ENCODE measurements around the gene SLC9A4. TPM values are rescaled to one million over a fixed set of nuclear protein-coding genes. Genes with fewer than 3 reads are reported as not detected.
A peak's percentile ranks its signal among the peaks of the same experiment; 100 is the strongest.

The SLC9A4 gene
- total and polyA plus RNA-seq, 2 donors (not counting 1 experiment from before 2014, with no cell fraction given) = 0.20 TPM; not detected in 1

DNA sequence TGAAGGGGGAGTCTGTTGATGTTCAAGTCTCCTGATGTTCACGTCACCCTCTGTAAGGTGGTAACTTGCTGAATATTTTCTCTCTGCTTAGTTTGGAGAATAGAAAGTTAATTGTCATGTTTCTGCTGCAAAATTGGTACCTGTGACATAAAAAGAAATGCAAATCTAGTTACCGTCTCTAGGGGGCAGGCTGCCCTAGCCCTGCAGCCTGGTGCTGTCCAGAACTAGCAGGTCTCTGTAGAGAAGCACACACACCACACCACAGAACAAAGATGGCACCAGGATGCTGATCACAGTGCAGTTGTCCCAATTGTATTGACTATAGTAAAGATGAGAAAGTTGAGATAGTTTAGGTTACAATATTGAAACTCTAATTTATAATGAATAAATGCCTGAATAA is 47.0 kb downstream of the SLC9A4 start:
- 32% methylated on average over 2 of the region's 2 CpGs for WGBS (ENCODE audit: insufficient coverage)
- no peak for TF ChIP-seq EZH2 (IDR thresholded peaks at IDR 0.05; ENCODE audit: borderline replicate concordance, insufficient read depth, low read depth, low read length, poor library complexity, severe bottlenecking)
- TF ChIP-seq, protein P1, sequence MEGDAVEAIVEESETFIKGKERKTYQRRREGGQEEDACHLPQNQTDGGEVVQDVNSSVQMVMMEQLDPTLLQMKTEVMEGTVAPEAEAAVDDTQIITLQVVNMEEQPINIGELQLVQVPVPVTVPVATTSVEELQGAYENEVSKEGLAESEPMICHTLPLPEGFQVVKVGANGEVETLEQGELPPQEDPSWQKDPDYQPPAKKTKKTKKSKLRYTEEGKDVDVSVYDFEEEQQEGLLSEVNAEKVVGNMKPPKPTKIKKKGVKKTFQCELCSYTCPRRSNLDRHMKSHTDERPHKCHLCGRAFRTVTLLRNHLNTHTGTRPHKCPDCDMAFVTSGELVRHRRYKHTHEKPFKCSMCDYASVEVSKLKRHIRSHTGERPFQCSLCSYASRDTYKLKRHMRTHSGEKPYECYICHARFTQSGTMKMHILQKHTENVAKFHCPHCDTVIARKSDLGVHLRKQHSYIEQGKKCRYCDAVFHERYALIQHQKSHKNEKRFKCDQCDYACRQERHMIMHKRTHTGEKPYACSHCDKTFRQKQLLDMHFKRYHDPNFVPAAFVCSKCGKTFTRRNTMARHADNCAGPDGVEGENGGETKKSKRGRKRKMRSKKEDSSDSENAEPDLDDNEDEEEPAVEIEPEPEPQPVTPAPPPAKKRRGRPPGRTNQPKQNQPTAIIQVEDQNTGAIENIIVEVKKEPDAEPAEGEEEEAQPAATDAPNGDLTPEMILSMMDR (IDR thresholded peaks at IDR 0.05) = peak; percentile 42
- Mint-ChIP-seq H3K9me3 (ENCODE audit: insufficient read depth) (no peaks in the 10 kb centered on the region), H3K27ac (no peak overlapping the region), H3K4me3 (no peak overlapping the region), H3K27me3 (peaks cover 19% of the 10 kb centered on the region), H3K4me1 (no peaks in the 10 kb centered on the region)
- Histone ChIP-seq H3K4me1 (ENCODE audit: control insufficient read depth in 2 of 2, insufficient read depth in 2 of 2, low read length in 2 of 2) (no peaks in the 10 kb centered on the region), H3K4me3 (ENCODE audit: control extremely low read depth in 1 of 5, extremely low read depth in 1 of 5, insufficient read depth in 1 of 5, low read depth in 2 of 5, low read length in 4 of 5) (no peak overlapping the region), H3K9me3 (ENCODE audit: control extremely low read depth in 1 of 3, control insufficient read depth in 2 of 3, insufficient read depth in 1 of 3, low read length in 2 of 3) (no peaks in the 10 kb centered on the region), H3K79me2 (ENCODE audit: control insufficient read depth, insufficient read depth, low read length) (no peaks in the 10 kb centered on the region), H4K20me1 (ENCODE audit: control insufficient read depth, insufficient read depth, low read length, poor library complexity, severe bottlenecking) (no peaks in the 10 kb centered on the region), H3K9ac (ENCODE audit: low read length) (no peak overlapping the region), H3K27ac (ENCODE audit: low read length in 2 of 2) (no peak overlapping the region), H3K4me2 (replicated peaks; ENCODE audit: low read depth, low read length, poor library complexity, severe bottlenecking) (no peak overlapping the region), H3K27me3 (replicated peaks in 1 of 4; ENCODE audit: control extremely low read depth in 1 of 4, control insufficient read depth in 3 of 4, insufficient read depth in 4 of 4, low read length in 3 of 4) (peaks cover 0 to 4% (median 0%) of the 10 kb centered on the region in 4 experiments), H3K36me3 (replicated peaks in 1 of 2; ENCODE audit: control extremely low read depth in 1 of 2, control insufficient read depth in 1 of 2, extremely low read depth in 1 of 2, insufficient read depth in 2 of 2, low read length in 1 of 2) (no peaks in the 10 kb centered on the region), H2AFZ (ENCODE audit: insufficient read depth, low read depth, low read length, poor library complexity, severe bottlenecking) (no peak overlapping the region)
- intact Hi-C loops (cut with micrococcal nuclease) = no loop called here
- ATAC-seq (ENCODE audit: low read depth) (no peak), DNase-seq (peak; percentile 14)
- ChIA-PET POLR2A (no interaction called here), CTCF (no interaction called here)

- ATAC-seq (ENCODE audit: low read depth) = no peak
- ChIA-PET CTCF (interaction anchor here (0.7 kb wide), 1 partner anchor 206 kb away, joined by 4 read pairs; no protein-coding TSS in a partner anchor), POLR2A (no interaction called here)
- H4K20me1 ChIP-seq (ENCODE audit: control insufficient read depth, insufficient read depth, low read length, poor library complexity, severe bottlenecking) = no peaks in the 10 kb centered on the region
- Mint-ChIP-seq H3K9me3 (ENCODE audit: insufficient read depth) (no peaks in the 10 kb centered on the region), H3K4me1 (no peaks in the 10 kb centered on the region), H3K4me3 (no peak overlapping the region), H3K27me3 (peaks cover 19% of the 10 kb centered on the region), H3K27ac (no peak overlapping the region)
- H3K9ac ChIP-seq (ENCODE audit: low read length) = no peak overlapping the region
- H3K4me2 ChIP-seq (replicated peaks; ENCODE audit: low read depth, low read length, poor library complexity, severe bottlenecking) = no peak overlapping the region
- no peak overlapping the region for H2AFZ ChIP-seq (ENCODE audit: insufficient read depth, low read depth, low read length, poor library complexity, severe bottlenecking)
- no peak for TF ChIP-seq EZH2 (IDR thresholded peaks at IDR 0.05; ENCODE audit: borderline replicate concordance, insufficient read depth, low read depth, low read length, poor library complexity, severe bottlenecking)
- TF ChIP-seq, protein P1 (IDR thresholded peaks at IDR 0.05) = no peak
- no peaks in the 10 kb centered on the region for H3K36me3 ChIP-seq (replicated peaks in 1 of 2; ENCODE audit: control extremely low read depth in 1 of 2, control insufficient read depth in 1 of 2, extremely low read depth in 1 of 2, insufficient read depth in 2 of 2, low read length in 1 of 2)
- no peak overlapping the region for H3K27ac ChIP-seq (ENCODE audit: low read length in 2 of 2)
- no peaks in the 10 kb centered on the region for H3K79me2 ChIP-seq (ENCODE audit: control insufficient read depth, insufficient read depth, low read length)
- no peak for DNase-seq
- peaks cover 0 to 4% (median 0%) of the 10 kb centered on the region in 4 experiments for H3K27me3 ChIP-seq (replicated peaks in 1 of 4; ENCODE audit: control extremely low read depth in 1 of 4, control insufficient read depth in 3 of 4, insufficient read depth in 4 of 4, low read length in 3 of 4)
- intact Hi-C loops (cut with micrococcal nuclease) = no loop called here
- no peaks in the 10 kb centered on the region for H3K4me1 ChIP-seq (ENCODE audit: control insufficient read depth in 2 of 2, insufficient read depth in 2 of 2, low read length in 2 of 2)
- no CpG with 5 or more reads among the region's 1 CpG for WGBS (ENCODE audit: insufficient coverage)
- H3K9me3 ChIP-seq (ENCODE audit: control extremely low read depth in 1 of 3, control insufficient read depth in 2 of 3, insufficient read depth in 1 of 3, low read length in 2 of 3) = no peaks in the 10 kb centered on the region
- H3K4me3 ChIP-seq (ENCODE audit: control extremely low read depth in 1 of 5, extremely low read depth in 1 of 5, insufficient read depth in 1 of 5, low read depth in 2 of 5, low read length in 4 of 5) = no peak overlapping the region
These were observed 47.8 kb downstream of the SLC9A4 start for GRCh38 chr2:102520801-102521200.

Measured in B cell (primary cell).